Mesodermal cell (in vitro differentiated cells): ENCODE measurements around the gene IL1R1.

Experiments
- H3K27ac ChIP-seq: 2 replicates; pipeline ENCODE4 v1.7.0; 2013; ENCODE audit warnings: mild to moderate bottlenecking, low read depth, low read length, moderate library complexity; ENCODE audit not compliant: severe bottlenecking
- H3K36me3 ChIP-seq: 2 replicates; pipeline ENCODE4 v1.7.1; 2013; ENCODE audit warnings: mild to moderate bottlenecking, low read length, moderate library complexity; ENCODE audit not compliant: control insufficient read depth, insufficient read depth
- H3K4me1 ChIP-seq: one replicate; pipeline ENCODE4 v1.7.1; 2013; ENCODE audit warnings: mild to moderate bottlenecking, low read length; ENCODE audit not compliant: insufficient read depth, control insufficient read depth, poor library complexity, severe bottlenecking
- H3K4me3 ChIP-seq: 2 replicates; pipeline ENCODE4 v1.7.0; 2013; ENCODE audit warnings: low read length, control low read depth, mild to moderate bottlenecking; ENCODE audit not compliant: insufficient read depth, poor library complexity, severe bottlenecking; ENCODE audit errors: extremely low read depth
- H3K9me3 ChIP-seq: 2 replicates; pipeline ENCODE4 v1.7.1; 2013; ENCODE audit warnings: mild to moderate bottlenecking, low read length, moderate library complexity; ENCODE audit not compliant: control insufficient read depth
- WGBS, 2 experiments: methylation state at CpG; one replicate each; pipeline ENCODE4 v1.1.5; 2013; ENCODE audit warnings: missing lambda C conversion rate in 2 of 2; ENCODE audit not compliant: insufficient coverage in 2 of 2; 5-methylcytosine and 5-hydroxymethylcytosine counted together

IL1R1 gene

GRCh38 chr2:102154364-102154763 lies 11.8 kb downstream of the IL1R1 start:
- H3K4me3 ChIP-seq: no peak overlapping the region
- no peaks in the 10 kb centered on the region for H3K9me3 ChIP-seq
- no peak overlapping the region for H3K27ac ChIP-seq
- H3K4me1 ChIP-seq: peaks cover 4% of the 10 kb centered on the region
- WGBS, 2 experiments: 96% methylated on average over 6 of the region's 6 CpGs
- H3K36me3 ChIP-seq: peaks cover 5% of the 10 kb centered on the region

DNA sequence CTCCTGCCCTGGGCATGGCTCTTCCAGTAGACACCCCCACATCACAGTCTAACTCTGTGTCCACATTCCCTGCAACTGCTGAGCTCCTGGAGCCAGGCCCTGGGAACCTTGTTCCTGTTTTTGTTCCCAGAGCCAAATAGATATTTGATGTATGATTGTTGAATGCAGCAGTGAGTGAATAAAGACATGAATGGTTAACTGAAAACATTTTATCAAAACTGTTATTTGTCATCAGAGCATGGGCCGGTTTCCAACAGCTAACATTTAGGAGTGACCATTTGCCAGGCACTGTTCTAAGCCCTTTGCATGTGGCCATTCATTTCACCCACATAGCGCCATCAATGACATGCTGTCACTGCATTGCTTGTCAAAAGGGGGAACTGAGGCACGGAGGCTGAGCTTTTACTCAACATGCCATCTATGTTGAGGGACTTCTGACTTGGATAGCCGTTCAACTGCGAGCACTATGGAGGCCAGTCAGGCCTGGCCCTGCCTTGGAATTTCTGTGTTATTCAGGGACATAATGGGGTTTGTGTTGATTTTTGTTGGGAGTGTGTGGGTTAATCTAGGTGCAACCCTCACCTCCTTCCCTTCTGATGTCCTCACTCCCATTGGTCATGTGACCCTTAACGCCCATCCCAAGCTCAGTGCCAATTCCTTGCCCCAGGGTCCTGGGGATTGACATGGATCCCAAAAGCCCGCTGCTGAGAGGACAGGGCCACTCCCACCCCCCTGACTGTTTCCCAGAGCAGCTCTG lies 12.6 kb downstream of the IL1R1 start:
- no peak overlapping the region for H3K27ac ChIP-seq
- H3K36me3 ChIP-seq: peaks cover 5% of the 10 kb centered on the region
- no peak overlapping the region for H3K4me3 ChIP-seq
- no peaks in the 10 kb centered on the region for H3K9me3 ChIP-seq
- 81 to 95% methylated on average over 4 to 7 of the region's 7 CpGs for WGBS, 2 experiments
- H3K4me1 ChIP-seq: peaks cover 9% of the 10 kb centered on the region

DNA sequence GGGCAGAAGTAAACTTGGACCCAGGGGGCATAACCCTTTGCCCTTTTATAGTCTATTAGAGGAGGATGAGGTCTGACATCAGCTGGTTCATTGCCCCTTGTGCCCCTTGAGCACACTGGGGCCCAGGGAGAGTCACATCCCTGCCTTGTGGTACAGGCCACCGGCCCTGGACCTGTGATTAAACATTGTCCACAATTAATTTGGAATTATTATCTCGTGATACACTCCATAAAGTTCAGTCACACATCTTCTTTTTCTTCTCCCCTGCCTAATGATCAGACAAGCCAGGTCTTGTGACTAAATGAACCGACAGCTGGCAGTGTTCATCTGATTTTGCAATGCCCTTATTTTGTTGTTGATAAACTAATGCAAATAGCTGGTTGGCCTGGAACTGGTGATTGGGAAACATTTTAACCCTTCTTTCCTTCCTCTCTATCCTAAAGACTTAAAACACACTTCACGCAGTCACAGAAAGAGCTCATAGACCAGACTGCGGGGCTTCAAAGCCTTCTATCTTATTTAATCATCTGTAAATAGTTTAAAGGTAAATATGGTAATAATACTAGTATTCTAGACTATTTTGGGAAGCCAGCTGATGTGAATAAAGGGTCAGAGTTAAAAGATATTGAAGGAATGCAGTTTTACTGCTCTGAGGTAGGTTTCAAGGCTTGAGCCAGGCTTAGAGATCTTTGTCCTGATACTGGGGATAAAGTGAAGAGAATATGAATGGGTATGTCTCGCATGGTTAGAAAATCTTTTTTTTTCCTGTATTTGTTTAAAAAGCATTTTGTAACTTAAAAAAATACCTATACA lies 13.4 kb downstream of the IL1R1 start:
- Histone ChIP-seq H3K36me3 (peaks cover 5% of the 10 kb centered on the region), H3K27ac (no peak overlapping the region), H3K4me3 (no peak overlapping the region), H3K9me3 (no peaks in the 10 kb centered on the region), H3K4me1 (peaks cover 9% of the 10 kb centered on the region)
- 83 to 100% methylated on average over 2 of the region's 6 CpGs for WGBS, 2 experiments

DNA sequence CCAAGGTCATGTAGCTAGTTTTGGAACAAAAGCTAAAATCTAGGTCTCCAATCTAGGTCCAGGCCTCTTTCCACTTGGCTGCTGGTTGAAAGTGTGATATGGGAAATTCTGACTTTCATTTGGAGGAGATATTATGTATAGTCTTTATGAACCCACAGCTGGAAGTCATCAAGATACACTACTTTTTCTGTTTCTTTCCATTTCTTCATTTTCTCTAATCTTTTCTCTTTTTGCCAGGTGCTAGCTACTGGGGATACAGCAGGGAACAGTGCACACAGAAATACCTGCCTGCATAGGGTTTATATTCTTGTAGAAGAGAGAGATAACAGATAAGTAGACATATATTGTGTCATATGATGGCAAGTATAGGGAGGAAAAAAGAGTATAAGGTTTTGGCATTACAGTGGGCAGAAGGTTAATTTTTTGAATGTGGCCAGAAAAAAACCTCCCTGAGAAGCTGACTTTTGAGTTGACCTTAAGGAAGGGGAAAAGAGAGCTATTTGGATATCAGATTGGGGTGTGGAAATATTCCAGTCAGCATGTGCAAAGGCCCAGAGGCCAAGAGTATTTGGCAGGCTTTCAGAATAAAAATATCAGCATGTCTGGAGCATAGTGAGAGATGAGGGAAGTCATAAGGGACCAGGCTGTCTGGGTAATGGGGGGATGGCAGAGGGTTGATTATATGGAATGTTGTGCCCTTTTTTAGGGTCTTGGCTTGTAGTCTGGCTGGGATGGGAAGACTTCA lies 15.6 kb downstream of the IL1R1 start:
- Histone ChIP-seq H3K36me3 (peaks cover 5% of the 10 kb centered on the region), H3K4me3 (no peak overlapping the region), H3K27ac (no peak overlapping the region), H3K9me3 (no peaks in the 10 kb centered on the region), H3K4me1 (peaks cover 9% of the 10 kb centered on the region)

DNA sequence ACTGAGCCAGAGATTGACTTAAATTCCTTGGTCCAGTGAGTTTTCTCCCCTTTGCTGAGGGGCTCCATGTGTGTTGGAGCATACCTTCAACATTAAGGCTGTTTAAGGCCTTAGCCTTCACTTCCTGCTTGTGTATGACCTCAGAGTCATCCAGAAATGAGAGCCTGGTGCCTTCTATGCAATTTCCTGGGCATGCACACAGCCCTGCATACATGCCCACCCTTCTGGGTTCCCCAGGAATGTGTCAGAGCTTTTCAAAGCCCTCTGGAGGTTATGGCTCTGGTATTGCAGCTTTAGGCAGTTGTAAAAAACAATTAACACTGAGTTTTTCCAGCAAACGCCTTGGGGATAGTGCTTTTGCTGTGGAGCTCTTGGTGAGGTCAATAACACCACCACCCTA lies 16.7 kb downstream of the IL1R1 start:
- peaks cover 9% of the 10 kb centered on the region for H3K4me1 ChIP-seq
- H3K36me3 ChIP-seq: peaks cover 5% of the 10 kb centered on the region
- peak overlapping the region; percentile 39 for H3K27ac ChIP-seq
- 80 to 83% methylated on average over 1 of the region's 1 CpG for WGBS, 2 experiments
- no peak overlapping the region for H3K4me3 ChIP-seq
- H3K9me3 ChIP-seq: no peaks in the 10 kb centered on the region

GRCh38 chr2:102166189-102166845 lies 23.8 kb downstream of the IL1R1 start:
- H3K36me3 ChIP-seq: no peaks in the 10 kb centered on the region
- no peak overlapping the region for H3K27ac ChIP-seq

GRCh38 chr2:102168026-102168771 lies 25.7 kb downstream of the IL1R1 start:
- peaks cover 3% of the 10 kb centered on the region for H3K36me3 ChIP-seq
- no peak overlapping the region for H3K4me3 ChIP-seq
- 96 to 100% methylated on average over 3 to 4 of the region's 5 CpGs for WGBS, 2 experiments
- H3K9me3 ChIP-seq: no peaks in the 10 kb centered on the region
- H3K4me1 ChIP-seq: no peaks in the 10 kb centered on the region
- H3K27ac ChIP-seq: no peak overlapping the region

More at GRCh38 chr2:102166189-102166845, 23.8 kb downstream of the IL1R1 start:
- WGBS, 2 experiments: no CpG with 5 or more reads among the region's 4 CpGs
- Histone ChIP-seq H3K4me3 (no peak overlapping the region), H3K9me3 (no peaks in the 10 kb centered on the region), H3K4me1 (no peaks in the 10 kb centered on the region)

DNA sequence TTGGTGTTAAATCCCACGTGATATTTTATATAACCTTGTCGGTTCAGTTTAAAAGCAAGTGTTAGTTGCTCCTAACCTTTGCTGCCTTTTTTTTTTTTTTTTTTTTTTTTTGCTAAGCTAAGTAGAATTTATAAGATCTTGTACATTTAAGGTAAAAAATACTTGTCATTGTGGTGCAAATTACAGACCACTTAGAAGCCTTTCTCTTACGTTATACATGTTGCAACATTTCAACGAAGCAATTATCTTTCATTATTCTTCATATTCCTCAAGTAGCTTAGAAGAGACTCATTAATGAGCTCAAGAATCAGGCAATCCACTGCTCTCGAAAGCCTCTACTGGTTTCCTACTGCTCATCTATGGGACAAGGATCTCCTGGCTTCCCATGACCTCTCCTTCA lies 29.4 kb downstream of the IL1R1 start:
- Histone ChIP-seq H3K36me3 (peaks cover 8% of the 10 kb centered on the region), H3K9me3 (no peaks in the 10 kb centered on the region), H3K27ac (no peak overlapping the region), H3K4me1 (no peaks in the 10 kb centered on the region), H3K4me3 (no peak overlapping the region)
- 96 to 97% methylated on average over 3 of the region's 5 CpGs for WGBS, 2 experiments

GRCh38 chr2:102172745-102173144 lies 30.2 kb downstream of the IL1R1 start:
- WGBS, 2 experiments: 90% methylated on average over 2 of the region's 3 CpGs; no CpG with 5 or more reads in 1 of the 2 experiments
- H3K9me3 ChIP-seq: no peaks in the 10 kb centered on the region
- peaks cover 6% of the 10 kb centered on the region for H3K4me1 ChIP-seq
- peaks cover 8% of the 10 kb centered on the region for H3K36me3 ChIP-seq
- H3K4me3 ChIP-seq: no peak overlapping the region
- no peak overlapping the region for H3K27ac ChIP-seq

GRCh38 chr2:102176172-102176571 lies 33.6 kb downstream of the IL1R1 start:
- Histone ChIP-seq H3K9me3 (no peaks in the 10 kb centered on the region), H3K27ac (no peak overlapping the region), H3K4me3 (no peak overlapping the region), H3K36me3 (peaks cover 8% of the 10 kb centered on the region), H3K4me1 (peaks cover 6% of the 10 kb centered on the region)
- 73 to 95% methylated on average over 1 to 2 of the region's 3 CpGs for WGBS, 2 experiments
